ENCODE data around the gene CDR2.

GRCh38 chr16:22381392-22381791, 7.0 kb upstream of the CDR2 start:
- TF ChIP-seq CTCF (IDR thresholded peaks at IDR 0.05; ENCODE audit: low read length): no peak
- TF ChIP-seq EZH2 (optimal IDR thresholded peaks at IDR 0.05; ENCODE audit: low read depth, low read length): no peak
- no peak for TF ChIP-seq EZH2phosphoT487 (IDR thresholded peaks at IDR 0.05; ENCODE audit: low read length)

Data from MM.1S (cell line).